GM19193 (cell line): ENCODE results near the gene CLSTN2.

Source experiments
- POLR2A ChIP-seq: IDR thresholded peaks from 4 replicates; pipeline ENCODE4 v1.6.1; 2011; ENCODE audit not compliant: insufficient read depth, insufficient read length; ENCODE audit errors: extremely low read depth

CLSTN2 gene

GRCh38 chr3:140536926-140537726, 602.1 kb downstream of the CLSTN2 start:
- TF ChIP-seq POLR2A: no peak

- TF ChIP-seq POLR2A: no peak
Observed at GRCh38 chr3:140537727-140538082, 602.7 kb downstream of the CLSTN2 start.

DNA sequence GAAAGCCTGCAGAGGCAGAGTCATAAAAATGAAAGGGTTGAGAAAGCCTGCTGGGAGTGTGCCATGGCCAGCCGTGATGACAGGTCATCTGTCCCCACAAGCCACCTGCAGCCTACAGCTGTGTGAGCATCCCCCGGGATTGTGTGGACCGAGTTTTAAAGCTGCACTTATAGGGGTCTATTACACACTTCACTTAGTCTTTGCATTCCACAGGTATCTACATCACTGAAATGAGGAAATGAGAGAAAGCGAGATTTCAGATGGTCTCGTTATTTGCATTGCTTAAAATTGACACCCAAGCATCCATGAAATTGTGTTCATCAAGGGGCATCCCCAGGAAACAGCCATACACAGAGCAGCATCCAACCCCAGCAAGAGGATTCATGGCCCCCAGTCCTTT, 605.3 kb downstream of the CLSTN2 start:
- no peak for TF ChIP-seq POLR2A

DNA sequence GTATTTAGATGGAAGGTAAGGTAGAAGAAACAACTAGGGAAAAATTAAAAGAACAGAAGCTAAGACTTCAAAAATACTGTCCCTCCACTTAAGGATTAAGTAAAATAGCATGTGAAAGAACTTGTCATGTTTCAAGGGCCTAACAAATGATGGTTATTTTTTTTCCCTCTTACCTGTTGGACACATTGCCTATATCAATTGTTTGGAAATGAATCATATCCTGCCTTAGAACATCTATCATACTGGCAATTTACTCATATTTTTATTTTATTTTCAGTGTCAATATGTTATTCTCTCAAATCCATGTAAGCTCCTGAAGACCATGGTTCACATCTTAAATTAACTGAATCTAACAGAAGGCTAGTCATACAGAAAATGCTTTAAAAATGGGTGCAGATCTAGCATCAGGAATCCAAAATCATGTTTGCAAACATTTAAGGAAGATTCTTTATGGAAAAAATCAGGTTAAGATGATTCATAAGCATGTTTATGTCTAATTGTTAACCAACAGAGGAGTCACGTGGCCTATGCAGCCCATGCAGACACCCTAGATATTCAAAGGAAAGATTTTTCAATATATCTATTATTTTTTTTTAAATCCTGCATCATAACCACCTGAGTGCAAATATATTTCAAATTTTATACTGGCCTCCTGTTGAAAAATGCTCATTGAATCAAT, 607.1 kb downstream of the CLSTN2 start:
- TF ChIP-seq POLR2A: no peak

DNA sequence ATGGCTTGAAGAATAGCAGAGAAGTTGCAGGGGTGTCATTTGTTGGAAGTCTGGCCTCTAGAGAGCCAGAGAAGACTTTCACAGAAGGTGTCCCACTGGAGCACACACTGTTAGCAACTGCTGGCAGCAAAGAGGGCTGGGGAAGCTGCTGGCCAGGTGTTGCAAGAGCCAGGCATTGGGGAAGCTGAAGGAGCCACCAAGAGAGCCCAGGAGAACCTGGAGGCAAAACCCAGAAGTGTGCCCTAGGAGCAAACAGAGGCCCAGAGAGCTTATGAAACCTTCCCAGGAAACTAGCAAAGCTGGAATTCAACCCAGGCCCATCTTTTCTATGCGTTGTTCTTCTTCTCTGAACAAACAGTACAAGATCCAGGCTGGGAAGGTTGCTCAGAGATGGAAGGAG, 610.2 kb downstream of the CLSTN2 start:
- no peak for TF ChIP-seq POLR2A

- no peak for TF ChIP-seq POLR2A
Observed at GRCh38 chr3:140545756-140546155, 610.8 kb downstream of the CLSTN2 start.

- TF ChIP-seq POLR2A: no peak
Observed at GRCh38 chr3:140546649-140547048, 611.7 kb downstream of the CLSTN2 start.

GRCh38 chr3:140552403-140552802, 617.4 kb downstream of the CLSTN2 start:
- TF ChIP-seq POLR2A: no peak

DNA sequence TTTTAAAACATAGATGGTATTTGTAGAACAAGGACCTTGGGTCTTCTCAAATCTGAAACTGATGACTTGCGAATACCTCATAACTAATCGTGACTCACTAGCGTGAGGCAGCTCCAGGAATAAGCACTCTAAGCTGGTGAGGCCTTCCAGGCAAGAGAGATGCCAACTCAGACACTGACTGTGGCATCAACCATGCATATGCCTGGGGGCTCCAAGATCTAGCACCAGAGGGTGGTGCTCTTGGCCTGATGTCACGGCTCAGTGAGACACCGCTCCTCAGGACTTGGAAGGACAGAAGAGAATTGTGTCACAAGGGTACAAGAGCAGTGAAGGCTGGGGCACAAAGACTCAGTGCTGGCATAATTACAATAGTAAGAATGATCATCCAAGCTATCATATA, 617.9 kb downstream of the CLSTN2 start:
- TF ChIP-seq POLR2A: no peak

GRCh38 chr3:140553591-140553990, 618.6 kb downstream of the CLSTN2 start:
- TF ChIP-seq POLR2A: no peak

DNA sequence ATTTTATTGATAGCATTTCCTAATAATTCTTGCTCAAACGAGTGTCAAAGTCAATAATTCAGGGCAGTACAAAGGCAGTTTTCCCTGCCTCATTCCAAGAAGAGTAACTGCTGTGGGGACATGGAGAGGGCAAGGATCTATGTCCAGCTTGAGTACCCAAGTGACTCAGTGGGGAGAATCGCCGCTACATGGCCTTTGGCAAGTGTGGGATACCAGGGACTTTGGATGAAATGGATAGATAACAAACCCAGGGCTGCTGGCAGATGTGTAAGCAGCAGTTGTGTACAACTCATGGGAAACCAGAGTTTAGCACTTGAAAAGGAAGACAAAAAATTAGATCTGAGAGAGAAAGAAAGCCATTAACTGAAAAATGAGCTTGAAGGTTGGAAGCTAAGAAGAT, 620.7 kb downstream of the CLSTN2 start:
- TF ChIP-seq POLR2A: no peak

- TF ChIP-seq POLR2A: no peak
Observed at GRCh38 chr3:140557476-140557875, 622.5 kb downstream of the CLSTN2 start.

DNA sequence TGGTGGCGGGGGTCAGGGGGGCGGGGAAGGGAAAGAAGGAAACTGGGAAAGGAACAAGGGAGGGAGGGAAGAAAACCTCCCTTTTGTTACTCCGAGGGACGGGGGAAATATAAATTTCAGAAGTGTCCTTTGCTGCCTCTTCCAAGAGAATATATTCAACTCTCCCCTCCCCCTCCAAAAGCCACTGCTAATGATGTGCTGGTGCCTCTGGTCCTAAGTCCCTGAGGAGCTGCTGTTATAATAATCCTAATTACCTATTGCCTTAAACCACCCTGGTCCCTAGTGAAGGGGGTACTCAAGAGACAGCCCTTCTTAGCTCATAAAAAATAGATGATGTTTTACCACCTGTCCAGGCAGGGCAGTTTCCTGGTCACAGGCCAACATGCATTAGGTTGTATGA, 624.6 kb downstream of the CLSTN2 start:
- TF ChIP-seq POLR2A: no peak

GRCh38 chr3:140563206-140563760, 628.3 kb downstream of the CLSTN2 start:
- no peak for TF ChIP-seq POLR2A

- TF ChIP-seq POLR2A: no peak
Observed at GRCh38 chr3:140568131-140568530, 633.1 kb downstream of the CLSTN2 start.
